NOMO-1 treated with dmso at 0.1 percent for 144 hours (cell line): ENCODE data around the gene TACO1.

Experiments
- DNase-seq: peaks from one replicate; lab custom pipeline; 2025; ENCODE audit not compliant: unreplicated experiment; lab: John Stamatoyannopoulos, UW

The TACO1 gene

DNA sequence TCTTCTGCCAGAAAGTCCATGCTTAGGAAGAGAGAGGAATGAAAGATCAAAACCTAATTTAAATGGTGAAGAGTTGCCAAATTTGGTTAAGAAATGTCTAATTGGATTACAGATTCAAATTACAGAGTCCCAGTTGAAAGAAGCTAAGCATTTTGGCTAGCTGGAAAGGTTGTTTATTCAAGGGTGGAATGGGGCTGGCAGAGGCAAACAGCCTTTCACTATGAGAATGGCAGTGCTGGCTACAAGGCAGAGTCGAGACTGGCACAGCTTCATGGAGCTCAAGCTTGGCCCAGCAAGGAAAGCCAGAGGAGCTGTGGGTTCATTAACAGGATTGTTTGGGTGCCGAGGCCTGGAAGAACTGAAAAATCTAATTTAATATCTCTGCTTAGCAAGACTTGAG lies 35.1 kb downstream of the TACO1 start:
- no peak for DNase-seq

DNA sequence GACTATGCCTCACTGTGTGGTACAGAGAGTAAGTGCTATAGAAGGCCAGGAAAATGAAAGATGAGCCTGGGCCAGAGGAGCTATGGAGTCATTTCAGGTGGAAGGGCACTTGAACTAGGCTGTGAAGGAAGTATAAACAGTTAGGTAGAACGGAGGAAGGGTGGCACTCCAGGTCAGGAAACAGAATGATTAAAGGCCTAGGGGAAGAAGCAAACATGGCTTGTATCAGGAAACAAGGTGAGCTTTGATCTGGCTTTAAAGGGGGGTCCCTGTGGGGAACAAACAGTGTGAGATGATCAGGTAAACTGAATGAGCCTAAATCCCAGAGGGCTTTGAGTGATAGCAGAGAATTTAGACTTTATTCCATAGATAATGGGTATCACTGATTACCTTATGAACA lies 38.4 kb downstream of the TACO1 start:
- no peak for DNase-seq

DNA sequence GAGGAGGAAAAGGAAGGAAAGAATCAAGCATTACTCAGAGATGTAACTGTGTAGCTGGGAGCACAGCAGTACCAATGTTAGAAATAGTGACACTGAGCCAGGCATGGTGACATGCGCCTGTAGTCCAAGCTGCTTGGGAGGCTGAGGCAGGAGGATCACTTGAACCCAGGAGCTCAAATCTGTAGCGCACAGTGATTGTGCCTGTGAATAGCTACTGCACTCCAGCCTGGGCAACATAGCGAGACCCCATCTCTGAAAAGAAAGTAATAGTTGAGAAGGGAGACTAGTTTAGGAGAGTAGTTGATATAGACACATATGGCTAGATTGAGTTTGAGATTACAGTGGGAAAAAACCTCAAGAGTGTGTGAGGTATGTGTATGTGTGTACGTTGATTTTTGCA lies 39.3 kb downstream of the TACO1 start:
- DNase-seq: no peak

DNA sequence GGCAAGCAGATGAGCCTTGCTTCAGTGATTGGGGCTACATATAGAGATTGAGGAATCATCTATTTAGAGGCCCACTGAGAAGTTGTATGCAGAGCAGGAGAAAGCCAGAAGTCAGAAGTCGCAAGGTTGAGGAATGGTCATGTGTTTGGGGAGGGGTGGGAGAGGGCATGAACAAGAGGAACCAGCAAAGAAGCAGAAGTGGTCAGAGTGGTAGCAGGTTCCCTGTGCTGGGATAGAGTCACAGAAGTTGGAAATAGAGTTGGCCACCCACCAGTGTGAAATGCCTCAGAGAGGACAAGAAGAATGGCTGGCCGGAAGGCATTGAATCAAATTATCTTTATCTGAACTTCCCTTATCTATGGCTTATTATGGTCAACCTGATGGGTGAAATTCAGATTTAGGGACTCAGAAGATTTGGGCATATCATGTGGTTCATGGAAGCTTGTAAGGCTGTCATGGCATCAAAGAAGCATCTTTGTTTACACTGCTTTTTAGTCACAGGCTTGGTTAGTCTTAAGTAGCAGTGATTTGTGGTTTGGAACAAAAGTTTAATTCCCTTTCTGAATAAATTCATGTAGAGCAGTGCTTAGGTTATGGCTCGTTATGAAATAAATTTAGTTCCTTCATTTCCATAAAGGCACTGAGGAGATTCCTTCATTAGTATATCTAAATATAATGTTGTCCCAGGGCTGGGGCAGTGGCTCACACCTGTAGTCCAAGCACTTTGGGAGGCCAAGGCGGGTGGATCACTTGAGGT lies 41.2 kb downstream of the TACO1 start:
- DNase-seq: peak; percentile 89

DNA sequence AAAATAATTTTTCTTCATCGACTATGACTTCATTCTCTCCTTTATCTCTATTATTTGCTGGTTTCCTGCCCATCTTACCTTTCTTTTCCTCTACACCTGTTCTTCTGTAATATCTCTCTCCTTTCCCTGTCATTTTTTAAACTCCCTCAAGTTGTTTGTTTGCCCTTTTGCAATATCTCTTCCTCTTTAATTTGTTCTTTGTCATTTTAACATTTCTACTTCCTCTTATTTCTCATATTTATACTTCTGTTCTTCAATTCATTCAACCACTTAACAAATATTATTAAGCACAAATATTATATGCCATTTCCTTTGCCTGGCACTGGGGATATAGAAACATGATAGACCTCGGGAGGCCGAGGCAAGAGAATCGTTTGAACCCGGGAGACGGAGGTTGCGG lies 44.2 kb downstream of the TACO1 start:
- DNase-seq: no peak

DNA sequence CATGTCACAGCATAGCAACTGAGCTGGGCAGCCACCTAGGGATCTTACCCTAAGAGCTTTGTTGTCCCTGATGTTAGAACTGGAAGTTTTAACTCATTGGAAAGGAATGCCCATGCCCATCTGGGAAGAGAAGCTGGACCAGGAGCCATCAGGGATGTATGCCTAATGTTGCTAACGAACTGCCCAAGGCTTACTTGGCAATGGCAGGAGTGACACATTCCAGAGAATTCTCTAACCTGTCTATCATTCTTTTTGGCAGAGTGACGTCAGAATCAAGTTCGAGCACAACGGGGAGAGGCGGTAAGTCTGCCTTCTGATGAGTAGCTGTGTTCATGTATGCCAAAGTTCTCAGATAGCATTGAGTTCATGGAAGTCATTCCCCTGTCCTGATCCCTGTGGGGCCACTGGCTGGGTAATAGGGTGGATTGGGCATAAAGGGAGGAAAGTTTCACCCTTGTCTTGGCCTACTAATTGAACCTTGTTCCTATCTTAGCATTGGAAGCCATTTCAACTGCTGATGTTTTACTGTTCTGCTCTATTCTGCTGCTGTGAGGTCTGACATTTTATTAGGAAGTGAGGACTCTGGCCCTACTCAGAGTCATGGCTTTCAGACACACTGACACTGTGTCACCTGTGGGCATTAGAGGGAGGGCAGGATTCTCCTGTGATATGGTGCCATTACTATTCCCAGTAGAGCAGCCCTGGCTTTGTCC lies 45.2 kb downstream of the TACO1 start:
- no peak for DNase-seq

DNA sequence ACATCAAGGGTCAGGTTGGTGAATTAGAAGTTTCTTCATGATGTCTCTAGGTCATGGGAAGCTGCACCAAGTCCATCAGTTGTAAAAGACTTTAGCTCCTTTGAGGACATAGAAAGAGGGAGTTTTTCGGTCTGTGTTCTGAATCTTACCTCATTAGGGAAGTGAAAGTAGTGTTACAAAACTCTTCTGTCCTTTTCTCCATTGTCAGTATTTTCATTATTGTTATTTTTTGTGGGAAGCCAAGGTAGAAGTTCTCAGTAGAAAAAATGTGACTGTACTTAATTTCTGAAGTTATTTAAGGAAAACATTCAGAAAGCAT lies 45.8 kb downstream of the TACO1 start:
- DNase-seq: peak; percentile 62

- DNase-seq: no peak
Observed at GRCh38 chr17:63647065-63647725, 46.5 kb downstream of the TACO1 start.

DNA sequence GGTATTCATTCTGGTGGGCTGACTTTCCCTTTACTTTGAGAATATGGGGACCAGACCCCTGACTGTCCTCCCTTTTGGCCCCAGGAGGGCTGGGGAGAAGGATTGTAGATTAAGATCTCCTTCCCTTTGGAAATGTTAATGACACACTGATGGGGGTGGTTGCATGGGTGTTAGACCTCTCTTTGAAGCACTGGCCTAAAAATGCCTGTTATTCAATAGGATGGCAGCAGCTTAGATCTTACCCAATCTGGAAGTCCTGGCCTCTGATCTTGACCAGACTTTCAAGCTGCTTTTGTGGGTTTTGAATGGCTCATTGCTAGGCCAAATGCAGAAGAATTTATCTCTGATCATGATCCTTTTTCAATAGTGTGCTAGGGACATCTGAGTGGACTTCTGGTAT lies 47.2 kb downstream of the TACO1 start:
- DNase-seq: no peak

DNA sequence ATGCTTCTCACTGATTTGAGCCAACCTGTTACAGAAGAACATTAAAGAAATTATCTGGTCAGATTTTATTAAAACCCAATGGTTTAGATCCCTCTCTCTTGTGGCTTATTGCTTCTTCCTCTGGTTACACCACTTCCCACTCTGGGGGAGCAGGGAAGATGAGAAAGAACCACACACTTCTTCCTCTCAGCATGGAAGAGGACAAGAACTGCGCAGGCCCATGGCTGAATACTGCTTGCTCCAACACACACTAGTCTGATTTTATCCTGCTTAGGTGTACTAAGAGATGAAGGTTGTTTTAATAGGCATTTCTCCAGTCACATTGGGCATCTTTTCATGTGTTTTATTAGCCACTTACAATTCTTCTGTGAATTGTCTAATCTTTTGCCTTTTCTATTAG lies 49.1 kb downstream of the TACO1 start:
- DNase-seq: no peak

- DNase-seq: peak; percentile 15
Observed at GRCh38 chr17:63652106-63652505, 51.4 kb downstream of the TACO1 start.

- DNase-seq: no peak
Observed at GRCh38 chr17:63653050-63653449, 52.4 kb downstream of the TACO1 start.

- DNase-seq: no peak
Observed at GRCh38 chr17:63657786-63658185, 57.1 kb downstream of the TACO1 start.
